ENCODE measurements around the gene ACTR2.
A peak's percentile ranks its signal among the peaks of the same experiment; 100 is the strongest.
"Not testable (repeated sequence)": the region's sequence is repeated elsewhere in the genome, so short reads cannot be mapped to it uniquely, and the experiment has no call there.

ACTR2 gene

GRCh38 chr2:65227456-65228262 lies at the start of gene ACTR2:
Gene ACTR2 (plus strand): TSS chr2:65227831. CDS start chr2:65227910, 79 bp downstream.
- DNase-seq, result peak; percentile 96

GRCh38 chr2:65182570-65182969 lies 45.1 kb upstream of the ACTR2 start:
- DNase-seq, result no peak

DNA sequence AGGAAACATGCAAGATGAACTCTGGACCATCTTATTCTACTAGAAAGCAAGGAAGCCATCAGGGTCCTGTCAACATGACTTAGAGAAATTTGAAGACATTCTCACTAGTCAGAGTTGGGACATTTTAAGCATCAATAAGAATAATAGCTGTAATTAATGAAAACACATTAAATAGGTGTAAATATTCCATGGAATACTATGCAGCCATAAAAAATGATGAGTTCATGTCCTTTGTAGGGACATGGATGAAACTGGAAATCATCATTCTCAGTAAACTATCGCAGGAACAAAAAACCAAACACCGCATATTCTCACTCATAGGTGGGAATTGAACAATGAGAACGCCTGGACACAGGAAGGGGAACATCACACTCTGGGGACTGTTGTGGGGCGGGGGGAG lies 44.2 kb upstream of the ACTR2 start:
- DNase-seq, result not testable (repeated sequence)

- no peak for DNase-seq
Observed at GRCh38 chr2:65185012-65185411, 42.6 kb upstream of the ACTR2 start.

DNA sequence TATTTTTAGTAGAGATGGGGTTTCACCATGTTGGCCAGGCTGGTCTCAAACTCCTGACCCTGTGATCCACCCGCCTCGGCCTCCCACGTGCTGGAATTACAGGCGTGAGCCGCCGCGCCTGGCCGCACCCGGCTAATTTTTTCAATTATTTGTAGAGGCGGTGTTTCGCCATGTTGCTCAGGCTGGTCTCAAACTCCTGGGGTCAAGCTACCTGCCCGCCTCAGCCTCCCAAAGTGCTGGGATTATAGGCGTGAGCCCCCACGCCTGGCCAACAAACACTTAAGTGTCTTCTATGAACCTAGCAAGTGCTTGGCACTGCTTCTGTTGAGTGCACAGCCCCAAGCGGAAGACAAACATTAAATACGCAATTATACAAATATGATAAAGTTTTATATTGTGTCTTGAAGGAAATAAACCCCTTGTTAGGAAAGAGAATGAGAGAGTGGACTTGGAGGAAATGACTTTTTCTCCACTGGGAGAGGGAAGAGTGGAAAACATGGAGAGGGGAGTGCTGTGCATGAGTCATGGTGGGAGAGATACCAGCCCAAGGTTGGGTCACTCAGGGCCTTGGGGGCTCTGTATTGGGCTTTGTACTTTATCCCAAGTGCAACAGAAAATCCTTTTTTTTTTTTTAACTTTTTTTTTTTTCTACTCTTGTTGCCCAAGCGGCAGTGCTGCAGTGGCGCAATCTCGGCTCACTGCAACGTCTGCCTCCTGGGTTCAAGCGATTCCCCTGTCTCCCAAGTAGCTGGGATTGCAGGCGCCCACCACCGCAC lies 41.4 kb upstream of the ACTR2 start:
- DNase-seq, result no peak

DNA sequence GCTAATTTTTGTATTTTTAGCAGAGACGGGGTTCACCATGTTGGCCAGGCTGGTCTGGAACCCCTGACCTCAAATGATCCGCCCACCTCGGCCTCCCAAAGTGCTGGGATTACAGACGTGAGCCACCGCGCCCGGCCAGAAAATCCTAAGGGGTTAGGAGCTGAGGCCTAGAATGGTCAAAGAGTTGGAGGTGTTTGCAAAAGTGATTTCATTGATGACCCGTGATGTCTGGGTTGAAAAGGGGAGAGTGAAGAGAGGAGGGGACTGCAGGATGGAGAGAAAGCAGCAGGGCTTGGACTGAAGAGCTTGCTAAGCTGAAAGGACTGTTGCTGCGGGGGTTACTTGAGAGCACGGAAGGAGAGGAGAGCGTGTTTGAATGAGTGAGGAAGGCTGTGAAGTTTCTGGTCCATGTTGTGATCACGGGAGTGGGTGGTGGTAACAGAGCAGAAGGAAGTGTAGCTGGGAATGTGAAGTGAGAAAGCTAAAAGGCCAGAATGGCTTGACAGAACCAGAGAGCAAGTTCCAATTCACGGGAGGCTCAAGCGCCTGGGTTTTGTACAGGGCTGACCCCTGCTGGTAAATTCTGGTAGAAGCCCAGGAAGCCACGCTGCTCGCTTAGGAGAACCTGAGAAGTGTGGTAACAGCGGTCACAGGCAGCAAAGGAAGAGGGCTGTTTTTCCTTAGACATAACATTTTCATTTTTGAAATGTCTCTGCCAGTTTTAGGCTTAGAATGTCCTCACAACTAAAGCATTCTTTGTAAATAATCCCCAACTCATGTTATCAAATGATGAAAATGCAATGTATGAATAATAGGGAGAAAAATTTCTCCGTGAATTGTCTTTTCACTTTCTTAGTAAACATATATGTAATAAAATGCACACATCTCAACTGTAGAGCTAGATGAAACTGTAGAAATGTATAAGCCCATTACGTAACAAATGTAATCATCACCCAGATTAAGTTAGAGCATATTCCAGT lies 40.5 kb upstream of the ACTR2 start:
- peak; percentile 66 for DNase-seq

- DNase-seq, result no peak
Observed at GRCh38 chr2:65193446-65193845, 34.2 kb upstream of the ACTR2 start.

GRCh38 chr2:65198737-65199136 lies 28.9 kb upstream of the ACTR2 start:
- no peak for DNase-seq

GRCh38 chr2:65199166-65199565 lies 28.5 kb upstream of the ACTR2 start:
- DNase-seq, result no peak

- no peak for DNase-seq
Observed at GRCh38 chr2:65199891-65200290, 27.7 kb upstream of the ACTR2 start.

- DNase-seq, result no peak
Observed at GRCh38 chr2:65204461-65205210, 23.0 kb upstream of the ACTR2 start.

GRCh38 chr2:65212115-65212514 lies 15.5 kb upstream of the ACTR2 start:
- no peak for DNase-seq

DNA sequence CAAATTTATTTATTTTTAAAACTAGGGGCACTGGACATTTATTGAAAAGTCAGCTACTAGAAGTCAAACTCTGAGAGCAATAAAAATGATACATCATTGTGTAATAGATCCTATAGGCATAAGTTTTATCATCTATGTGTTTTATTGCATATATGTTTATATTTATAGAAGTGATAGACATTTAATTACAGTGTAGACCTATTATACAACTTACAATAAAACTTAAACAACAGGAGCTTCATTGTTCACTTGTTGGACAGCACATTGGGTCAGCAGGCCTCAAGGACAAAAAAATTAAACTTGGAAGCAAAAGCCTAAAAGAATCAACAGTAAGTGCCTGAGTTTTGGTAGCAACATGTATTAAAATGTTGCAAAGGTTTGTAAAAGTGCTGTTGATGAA lies 15.0 kb upstream of the ACTR2 start:
- no peak for DNase-seq

GRCh38 chr2:65213035-65213434 lies 14.6 kb upstream of the ACTR2 start:
- no peak for DNase-seq

- no peak for DNase-seq
Observed at GRCh38 chr2:65214361-65214760, 13.3 kb upstream of the ACTR2 start.

GRCh38 chr2:65214843-65215242 lies 12.8 kb upstream of the ACTR2 start:
- DNase-seq, result no peak

DNA sequence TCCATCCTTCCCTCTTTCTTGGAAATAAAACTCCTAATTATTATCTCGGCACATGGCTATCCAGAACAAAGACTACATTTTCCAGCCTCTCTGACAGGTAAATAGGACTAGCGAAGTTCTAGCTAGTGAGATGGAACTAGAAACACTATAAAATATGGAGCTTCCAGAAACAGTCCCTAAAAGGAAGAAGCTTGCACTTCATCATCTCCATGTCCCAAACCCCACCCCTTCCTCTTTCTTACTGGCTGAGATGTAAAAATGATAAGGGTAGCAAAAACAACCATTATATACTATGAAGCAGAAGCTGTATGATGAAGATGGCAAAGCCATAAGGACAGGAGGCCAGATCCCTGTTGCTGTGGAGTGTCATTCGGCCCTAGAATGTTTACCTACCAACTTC lies 11.7 kb upstream of the ACTR2 start:
- no peak for DNase-seq

GRCh38 chr2:65220432-65221131 lies 7.0 kb upstream of the ACTR2 start:
- no peak for DNase-seq

- not testable (repeated sequence) for DNase-seq
Observed at GRCh38 chr2:65221275-65221674, 6.4 kb upstream of the ACTR2 start.

- DNase-seq, result no peak
Observed at GRCh38 chr2:65227020-65227455, 593 bp upstream of the ACTR2 start.

- DNase-seq, result peak; percentile 16
Observed at GRCh38 chr2:65228263-65228750, 676 bp downstream of the ACTR2 start.

Measured in activated naive CD4-positive, alpha-beta T cell treated with Interleukin-2 at 50 U/mL for 16 hours (primary cell).